WTC11 (cell line): ENCODE data around the gene LRSAM1. TPM values are rescaled to one million over a fixed set of nuclear protein-coding genes. Genes with fewer than 3 reads are reported as not detected.

Experiments used
- ATAC-seq: fragments of 200-7000 bp; cut with Tn5 transposase; 2 replicates; pipeline ENCODE4 v1.10.0; 2021; ENCODE audit warnings: mild to moderate bottlenecking, moderate library complexity
- CTCF ChIA-PET: fragments of 300-600 bp; sonication (Branson Sonifier 250); formaldehyde crosslinking; loops from one replicate; lab custom pipeline; 2021; ENCODE audit warnings: antibody characterized with exemption; lab: Charles Lee
- POLR2A ChIA-PET: fragments of 350-600 bp; sonication (Branson Sonifier 250); formaldehyde crosslinking; loops from one replicate; lab custom pipeline; 2021; ENCODE audit warnings: antibody characterized with exemption; lab: Charles Lee
- DNase-seq: peaks from one replicate; pipeline ENCODE4 v3.0.0; 2021; ENCODE audit warnings: low spot score
- H3K27ac Mint-ChIP-seq: 2 replicates; pipeline ENCODE4 v1.8.0; 2021; ENCODE audit warnings: mixed read lengths
- H3K27me3 Mint-ChIP-seq: 2 replicates; pipeline ENCODE4 v1.8.0; 2021; ENCODE audit warnings: low read depth, mild to moderate bottlenecking, moderate library complexity, mixed read lengths
- H3K36me3 Mint-ChIP-seq: 2 replicates; pipeline ENCODE4 v1.8.0; 2021; ENCODE audit warnings: mixed read lengths
- H3K4me1 Mint-ChIP-seq: 2 replicates; pipeline ENCODE4 v1.8.0; 2022; ENCODE audit warnings: mixed read lengths
- H3K4me3 Mint-ChIP-seq: 2 replicates; pipeline ENCODE4 v1.8.0; 2021; ENCODE audit warnings: mild to moderate bottlenecking, moderate library complexity, mixed read lengths
- H3K9me3 Mint-ChIP-seq: 2 replicates; pipeline ENCODE4 v1.8.0; 2021; ENCODE audit warnings: mixed read lengths
- CTCF ChIP-seq: fragments of 200-600 bp; IDR thresholded peaks from 2 replicates; pipeline ENCODE4 v1.8.0; 2022; ENCODE audit warnings: antibody characterized with exemption
- EMX1 ChIP-seq: fragments of 250-450 bp; sonication (Bioruptor Pico); IDR thresholded peaks from 2 replicates; pipeline ENCODE4 v1.8.0; 2021; ENCODE audit warnings: mild to moderate bottlenecking
- ETV6 ChIP-seq: sonication (generic); formaldehyde crosslinking; IDR thresholded peaks from 2 replicates; pipeline ENCODE4 v1.8.1; 2022; ENCODE audit warnings: mild to moderate bottlenecking, missing genetic modification reagents
- GRHL2 ChIP-seq: fragments of 250-450 bp; sonication (Bioruptor Pico); IDR thresholded peaks from 2 replicates; pipeline ENCODE4 v1.8.0; 2022; ENCODE audit warnings: mild to moderate bottlenecking, moderate library complexity; ENCODE audit not compliant: insufficient replicate concordance, severe bottlenecking
- GTF2I ChIP-seq: fragments of 250-450 bp; sonication (Bioruptor Pico); conservative IDR thresholded peaks from 2 replicates; pipeline ENCODE4 v1.4.0; 2021; ENCODE audit warnings: mild to moderate bottlenecking
- KAT7 ChIP-seq: sonication (generic); formaldehyde crosslinking; IDR thresholded peaks from 2 replicates; pipeline ENCODE4 v1.8.1; 2023; ENCODE audit warnings: missing genetic modification reagents, mild to moderate bottlenecking, borderline replicate concordance
- MAX ChIP-seq: sonication (generic); formaldehyde crosslinking; IDR thresholded peaks from 2 replicates; pipeline ENCODE4 v1.8.0; 2022; ENCODE audit warnings: mild to moderate bottlenecking, missing genetic modification reagents
- MXD4 ChIP-seq: fragments of 250-450 bp; sonication (Bioruptor Pico); IDR thresholded peaks from 2 replicates; pipeline ENCODE4 v1.8.0; 2021; ENCODE audit warnings: mild to moderate bottlenecking, moderate library complexity, borderline replicate concordance
- NFATC4 ChIP-seq: fragments of 250-450 bp; sonication (Bioruptor Pico); IDR thresholded peaks from 2 replicates; pipeline ENCODE4 v1.9.0; 2021; ENCODE audit warnings: mild to moderate bottlenecking
- NR2C2 ChIP-seq: sonication (generic); formaldehyde crosslinking; IDR thresholded peaks from 2 replicates; pipeline ENCODE4 v1.8.0; 2022; ENCODE audit warnings: mild to moderate bottlenecking, missing genetic modification reagents
- NR3C1 ChIP-seq: sonication (generic); formaldehyde crosslinking; conservative IDR thresholded peaks from 2 replicates; pipeline ENCODE4 v1.8.1; 2023; ENCODE audit warnings: low read depth, mild to moderate bottlenecking, missing genetic modification reagents
- PREB ChIP-seq: sonication (generic); formaldehyde crosslinking; IDR thresholded peaks from 2 replicates; pipeline ENCODE4 v1.8.1; 2022; ENCODE audit warnings: mild to moderate bottlenecking, missing genetic modification reagents, moderate library complexity, borderline replicate concordance
- PRRX2 ChIP-seq: fragments of 250-450 bp; sonication (Bioruptor Pico); IDR thresholded peaks from 2 replicates; pipeline ENCODE4 v1.8.0; 2021; ENCODE audit warnings: mild to moderate bottlenecking
- SMAD4 ChIP-seq: sonication (generic); formaldehyde crosslinking; IDR thresholded peaks from 2 replicates; pipeline ENCODE4 v1.8.0; 2022; ENCODE audit warnings: mild to moderate bottlenecking, missing genetic modification reagents
- TP53 ChIP-seq: sonication (generic); formaldehyde crosslinking; IDR thresholded peaks from 2 replicates; pipeline ENCODE4 v1.8.1; 2023; ENCODE audit warnings: mild to moderate bottlenecking, missing genetic modification reagents
- USF1 ChIP-seq: sonication (generic); formaldehyde crosslinking; IDR thresholded peaks from 2 replicates; pipeline ENCODE4 v1.8.0; 2022; ENCODE audit warnings: mild to moderate bottlenecking, missing genetic modification reagents
- ZBTB43 ChIP-seq: sonication (generic); formaldehyde crosslinking; IDR thresholded peaks from 2 replicates; pipeline ENCODE4 v1.8.1; 2023; ENCODE audit warnings: mild to moderate bottlenecking, missing genetic modification reagents
- ZNF232 ChIP-seq: sonication (generic); formaldehyde crosslinking; IDR thresholded peaks from 2 replicates; pipeline ENCODE4 v1.8.0; 2022; ENCODE audit warnings: mild to moderate bottlenecking, missing genetic modification reagents
- ZNF423 ChIP-seq: fragments of 250-450 bp; sonication (Bioruptor Pico); IDR thresholded peaks from 2 replicates; pipeline ENCODE4 v2.1.2; 2022; ENCODE audit warnings: mild to moderate bottlenecking, moderate library complexity
- total RNA-seq: library from RNA; stranded (reverse); gene quantifications from 3 replicates; pipeline ENCODE4 v1.2.3, GENCODE V29; 2021
- TF ChIP-seq, protein P1 (sequence below): fragments of 250-450 bp; sonication (Bioruptor Pico); IDR thresholded peaks from 2 replicates; pipeline ENCODE4 v1.9.0; 2021; ENCODE audit warnings: mild to moderate bottlenecking
- TF ChIP-seq, protein P2 (sequence below): fragments of 250-450 bp; sonication (Bioruptor Pico); IDR thresholded peaks from 2 replicates; pipeline ENCODE4 v2.1.2; 2022; ENCODE audit warnings: mild to moderate bottlenecking, moderate library complexity
- TF ChIP-seq, protein P3 (sequence below): sonication (generic); formaldehyde crosslinking; IDR thresholded peaks from 2 replicates; pipeline ENCODE4 v1.8.1; 2023; ENCODE audit warnings: mild to moderate bottlenecking, missing genetic modification reagents

The LRSAM1 gene
- total RNA-seq, 1 experiment from 2014 or later = 32.4 TPM

GRCh38 chr9:127504887-127505251 is 53.6 kb downstream of the LRSAM1 start:
- H3K4me1 Mint-ChIP-seq = no peaks in the 10 kb centered on the region
- TF ChIP-seq MXD4 = no peak
- TF ChIP-seq SMAD4 (CRISPR knock-in tag) = no peak
- TF ChIP-seq GTF2I = no peak
- TF ChIP-seq NR2C2 (CRISPR knock-in tag) = no peak
- TF ChIP-seq PRRX2 (CRISPR knock-in tag) = no peak
- no peak for TF ChIP-seq ZBTB43
- no peak for TF ChIP-seq ZNF423 (CRISPR knock-in tag)
- TF ChIP-seq MAX (CRISPR knock-in tag) = no peak
- no peak for TF ChIP-seq ETV6 (CRISPR knock-in tag)
- TF ChIP-seq, protein P1, sequence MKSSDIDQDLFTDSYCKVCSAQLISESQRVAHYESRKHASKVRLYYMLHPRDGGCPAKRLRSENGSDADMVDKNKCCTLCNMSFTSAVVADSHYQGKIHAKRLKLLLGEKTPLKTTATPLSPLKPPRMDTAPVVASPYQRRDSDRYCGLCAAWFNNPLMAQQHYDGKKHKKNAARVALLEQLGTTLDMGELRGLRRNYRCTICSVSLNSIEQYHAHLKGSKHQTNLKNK = no peak
- TF ChIP-seq, all 79 proteins: peak for 0
- CTCF ChIA-PET = interaction anchor here (0.6 to 3.9 kb wide), 8 partner anchors 12 to 230 kb away, joined by 3 to 44 read pairs (median 8); partner anchors contain the start of gene TOR2A
- 0 out of 2 replicates have a peak, but pooled peaks cover 4% of the 10 kb centered on the region for H3K36me3 Mint-ChIP-seq
- no peak overlapping the region for H3K27ac Mint-ChIP-seq
- ATAC-seq = no peak
- no peaks in the 10 kb centered on the region for H3K27me3 Mint-ChIP-seq
- H3K9me3 Mint-ChIP-seq = no peaks in the 10 kb centered on the region
- POLR2A ChIA-PET = interaction anchor here (0.6 kb wide), 1 partner anchor 427 kb away, joined by 4 read pairs; no protein-coding TSS in a partner anchor
- no peak for DNase-seq
- no peak overlapping the region for H3K4me3 Mint-ChIP-seq

DNA sequence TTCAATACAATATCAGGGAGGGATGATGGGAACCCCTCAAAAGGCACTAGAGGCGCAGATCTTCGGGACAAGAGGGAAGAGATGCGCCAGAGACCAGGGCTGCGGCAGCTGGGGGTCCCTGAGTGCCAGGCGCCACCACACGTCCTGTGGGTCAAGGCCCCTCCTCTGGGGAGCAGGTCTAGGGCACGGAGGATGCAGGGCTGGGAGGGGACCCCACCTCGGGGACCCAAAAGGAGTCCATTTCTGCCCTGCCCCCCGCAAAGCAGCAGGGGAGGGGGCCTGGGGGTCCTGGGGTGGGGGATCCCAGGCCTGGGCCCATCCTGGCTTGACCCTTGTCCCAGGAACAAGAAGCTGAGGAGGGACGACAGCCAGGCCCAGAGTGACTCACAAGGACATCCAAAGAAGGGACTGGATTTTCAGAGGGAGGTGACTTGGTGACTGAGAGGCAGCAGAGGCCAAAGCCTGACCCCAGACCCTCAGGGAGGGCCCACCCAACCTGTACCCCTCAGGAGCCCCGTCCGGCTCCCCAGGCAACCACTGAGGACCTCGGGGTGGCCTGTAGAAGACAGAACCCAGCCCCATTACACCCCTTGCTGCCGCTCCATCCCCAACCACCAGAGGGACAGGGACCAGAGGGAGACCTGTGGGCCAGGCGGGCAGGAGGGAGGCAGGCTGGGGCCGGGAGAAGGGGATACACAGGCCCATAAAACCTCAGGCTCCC is 54.2 kb downstream of the LRSAM1 start:
- ATAC-seq (peak; percentile 71), DNase-seq (peak; percentile 72)
- Mint-ChIP-seq H3K36me3 (0 out of 2 replicates have a peak, but pooled peaks cover 4% of the 10 kb centered on the region), H3K4me3 (no peak overlapping the region), H3K9me3 (no peaks in the 10 kb centered on the region), H3K27ac (no peak overlapping the region), H3K4me1 (no peaks in the 10 kb centered on the region), H3K27me3 (no peaks in the 10 kb centered on the region)
- no peak for TF ChIP-seq TP53 (CRISPR knock-in tag)
- no peak for TF ChIP-seq PREB (CRISPR knock-in tag)
- TF ChIP-seq CTCF = peak; percentile 49; the same call in 1 of the 2 replicates
- ChIA-PET POLR2A (interaction anchor here (0.6 kb wide), 1 partner anchor 426 kb away, joined by 4 read pairs; no protein-coding TSS in a partner anchor), CTCF (interaction anchor here (0.8 to 3.9 kb wide), 10 partner anchors 13 to 230 kb away, joined by 3 to 44 read pairs (median 6); partner anchors contain the start of gene TOR2A)

GRCh38 chr9:127506117-127506813 is 55.0 kb downstream of the LRSAM1 start:
- Mint-ChIP-seq H3K4me1 (no peaks in the 10 kb centered on the region), H3K36me3 (peaks cover 4% of the 10 kb centered on the region; the same call in 1 of the 2 replicates), H3K27me3 (no peaks in the 10 kb centered on the region), H3K4me3 (no peak overlapping the region), H3K27ac (no peak overlapping the region), H3K9me3 (no peaks in the 10 kb centered on the region)
- POLR2A ChIA-PET = no interaction called here
- CTCF ChIA-PET = interaction anchor here (0.8 to 3.9 kb wide), 6 partner anchors 18 to 229 kb away, joined by 3 to 44 read pairs (median 9); partner anchors contain the start of gene TOR2A
- ATAC-seq (no peak), DNase-seq (no peak)
- TF ChIP-seq NR3C1 (CRISPR knock-in tag) = no peak
- no peak for TF ChIP-seq USF1 (CRISPR knock-in tag)
- TF ChIP-seq NFATC4 (CRISPR knock-in tag) = no peak
- TF ChIP-seq ZNF232 (CRISPR knock-in tag) = no peak
- TF ChIP-seq KAT7 (CRISPR knock-in tag) = no peak
- no peak for TF ChIP-seq EMX1 (CRISPR knock-in tag)
- TF ChIP-seq GRHL2 (CRISPR knock-in tag) = no peak
- TF ChIP-seq, protein P2, sequence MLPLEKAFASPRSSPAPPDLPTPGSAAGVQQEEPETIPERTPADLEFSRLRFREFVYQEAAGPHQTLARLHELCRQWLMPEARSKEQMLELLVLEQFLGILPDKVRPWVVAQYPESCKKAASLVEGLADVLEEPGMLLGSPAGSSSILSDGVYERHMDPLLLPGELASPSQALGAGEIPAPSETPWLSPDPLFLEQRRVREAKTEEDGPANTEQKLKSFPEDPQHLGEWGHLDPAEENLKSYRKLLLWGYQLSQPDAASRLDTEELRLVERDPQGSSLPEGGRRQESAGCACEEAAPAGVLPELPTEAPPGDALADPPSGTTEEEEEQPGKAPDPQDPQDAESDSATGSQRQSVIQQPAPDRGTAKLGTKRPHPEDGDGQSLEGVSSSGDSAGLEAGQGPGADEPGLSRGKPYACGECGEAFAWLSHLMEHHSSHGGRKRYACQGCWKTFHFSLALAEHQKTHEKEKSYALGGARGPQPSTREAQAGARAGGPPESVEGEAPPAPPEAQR (CRISPR knock-in tag) = no peak
- TF ChIP-seq, protein P3, sequence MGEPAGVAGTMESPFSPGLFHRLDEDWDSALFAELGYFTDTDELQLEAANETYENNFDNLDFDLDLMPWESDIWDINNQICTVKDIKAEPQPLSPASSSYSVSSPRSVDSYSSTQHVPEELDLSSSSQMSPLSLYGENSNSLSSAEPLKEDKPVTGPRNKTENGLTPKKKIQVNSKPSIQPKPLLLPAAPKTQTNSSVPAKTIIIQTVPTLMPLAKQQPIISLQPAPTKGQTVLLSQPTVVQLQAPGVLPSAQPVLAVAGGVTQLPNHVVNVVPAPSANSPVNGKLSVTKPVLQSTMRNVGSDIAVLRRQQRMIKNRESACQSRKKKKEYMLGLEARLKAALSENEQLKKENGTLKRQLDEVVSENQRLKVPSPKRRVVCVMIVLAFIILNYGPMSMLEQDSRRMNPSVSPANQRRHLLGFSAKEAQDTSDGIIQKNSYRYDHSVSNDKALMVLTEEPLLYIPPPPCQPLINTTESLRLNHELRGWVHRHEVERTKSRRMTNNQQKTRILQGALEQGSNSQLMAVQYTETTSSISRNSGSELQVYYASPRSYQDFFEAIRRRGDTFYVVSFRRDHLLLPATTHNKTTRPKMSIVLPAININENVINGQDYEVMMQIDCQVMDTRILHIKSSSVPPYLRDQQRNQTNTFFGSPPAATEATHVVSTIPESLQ (CRISPR knock-in tag) = no peak
